NK-92 (cell line): ENCODE data around the gene P4HA3.
"Not testable (repeated sequence)": the region's sequence is repeated elsewhere in the genome, so short reads cannot be mapped to it uniquely, and the experiment has no call there.

Source experiments
- DNase-seq: peaks from one replicate; lab custom pipeline; 2025; ENCODE audit not compliant: unreplicated experiment; lab: John Stamatoyannopoulos, UW

P4HA3 gene

DNA sequence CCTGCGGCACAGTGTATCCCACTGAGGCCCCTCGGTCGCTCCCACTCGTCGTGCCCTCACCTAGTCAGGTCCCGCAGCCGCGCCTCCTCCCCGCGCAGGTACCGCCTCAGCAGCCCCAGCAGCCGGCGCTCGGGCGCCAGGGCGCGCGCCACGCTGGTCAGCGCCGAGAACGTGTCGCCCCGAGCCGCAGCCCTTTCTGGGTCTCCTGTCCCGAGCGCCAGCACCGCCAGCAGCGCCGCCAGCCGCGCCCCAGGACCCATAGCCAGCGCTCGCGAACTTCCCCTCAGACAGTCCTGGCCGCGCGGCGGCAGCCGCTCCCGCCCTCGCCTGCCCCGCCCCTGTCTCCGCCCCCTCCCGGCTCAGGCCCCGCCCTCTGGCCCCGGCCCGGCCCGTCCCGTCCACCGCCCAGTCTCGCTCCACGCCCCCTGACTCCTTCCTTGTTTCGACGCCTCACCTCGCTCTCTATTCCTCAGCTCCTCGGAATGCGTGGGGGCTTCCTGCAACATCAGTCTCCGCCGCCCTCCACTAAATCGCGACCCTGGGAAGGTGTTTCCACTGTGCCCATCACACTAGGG, at the start of gene P4HA3:
P4HA3 (minus strand) TSS at position 289 of the 575 bp plus-strand sequence; CDS start at position 260, 29 bp downstream.
- DNase-seq, result no peak

- DNase-seq, result no peak
These were observed 46.0 kb upstream of the P4HA3 start for GRCh38 chr11:74357449-74357848.

DNA sequence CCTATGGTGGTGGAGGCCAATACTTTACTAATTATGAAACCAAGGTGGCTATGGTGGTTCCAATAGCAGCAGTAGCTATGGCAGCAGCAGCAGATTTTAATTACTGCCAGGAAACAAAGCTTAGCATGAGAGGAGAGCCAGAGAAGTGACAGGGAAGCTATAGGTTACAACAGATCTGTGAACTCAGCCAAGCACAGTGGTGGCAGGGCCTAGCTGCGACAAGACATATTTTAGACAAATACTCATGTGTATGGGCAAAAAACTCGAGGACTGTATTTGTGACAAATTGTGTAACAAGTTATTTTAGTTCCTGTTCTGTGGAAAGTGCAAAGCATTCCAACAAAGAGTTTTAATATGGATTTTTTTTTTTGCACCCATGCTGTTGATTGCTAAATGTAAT, 44.2 kb upstream of the P4HA3 start:
- no peak for DNase-seq

GRCh38 chr11:74354036-74354435, 42.6 kb upstream of the P4HA3 start:
- DNase-seq, result no peak

DNA sequence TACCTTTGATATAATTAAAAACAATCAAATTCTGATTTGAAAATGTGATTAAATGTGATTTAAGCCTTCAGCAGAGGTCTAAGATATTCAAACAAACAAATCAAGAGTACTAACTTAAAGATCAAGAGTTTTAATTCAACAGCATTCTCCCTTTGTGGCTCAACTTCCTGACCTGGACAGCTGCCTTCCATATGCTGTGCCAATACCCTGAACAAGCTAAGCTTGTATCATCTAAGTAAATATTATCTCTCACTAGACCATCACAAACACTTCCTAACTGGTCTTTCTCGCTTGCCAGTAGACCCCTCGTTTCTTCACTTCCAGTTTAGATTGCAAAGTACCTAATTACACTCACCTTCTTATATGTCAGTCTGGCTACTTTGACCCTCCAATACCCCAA, 35.9 kb upstream of the P4HA3 start:
- no peak for DNase-seq

DNA sequence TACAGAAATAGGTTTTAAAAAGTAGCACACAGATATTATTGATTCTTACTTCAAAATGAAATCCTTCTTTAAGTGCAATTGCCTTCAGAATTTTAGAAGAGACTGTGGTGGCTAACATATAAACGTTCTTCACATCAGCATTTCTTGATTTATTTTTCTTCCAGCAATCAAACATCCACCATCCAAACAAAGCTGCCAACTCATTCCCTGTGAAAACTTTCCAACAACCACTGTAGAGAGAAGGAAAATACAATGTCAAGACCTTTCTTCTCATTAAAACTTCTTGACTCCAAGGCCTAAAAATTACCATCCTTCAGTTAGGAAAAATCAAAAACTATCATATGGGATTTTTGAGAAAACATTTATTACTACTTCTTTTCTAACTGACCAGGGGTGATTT, 34.0 kb upstream of the P4HA3 start:
- no peak for DNase-seq

GRCh38 chr11:74341921-74342320, 30.5 kb upstream of the P4HA3 start:
- no peak for DNase-seq

DNA sequence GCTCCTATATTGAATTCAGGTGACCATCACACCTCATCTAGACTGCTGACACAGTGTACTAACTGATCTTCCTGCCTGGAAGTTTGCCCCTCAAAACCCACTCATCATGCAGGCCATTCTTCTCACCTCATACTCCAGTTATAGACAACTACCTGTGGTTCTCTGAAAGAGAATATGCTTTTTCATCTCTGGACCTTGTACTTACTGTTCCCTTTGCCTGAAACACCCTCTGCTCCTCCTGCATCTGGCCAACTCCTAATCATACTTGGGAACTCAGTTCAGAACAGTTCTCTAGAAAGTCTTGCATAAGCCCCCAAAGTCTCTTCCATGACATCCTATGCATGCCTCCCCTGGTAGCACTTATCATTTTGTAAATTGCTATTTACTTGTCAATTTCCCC, 28.2 kb upstream of the P4HA3 start:
- no peak for DNase-seq

DNA sequence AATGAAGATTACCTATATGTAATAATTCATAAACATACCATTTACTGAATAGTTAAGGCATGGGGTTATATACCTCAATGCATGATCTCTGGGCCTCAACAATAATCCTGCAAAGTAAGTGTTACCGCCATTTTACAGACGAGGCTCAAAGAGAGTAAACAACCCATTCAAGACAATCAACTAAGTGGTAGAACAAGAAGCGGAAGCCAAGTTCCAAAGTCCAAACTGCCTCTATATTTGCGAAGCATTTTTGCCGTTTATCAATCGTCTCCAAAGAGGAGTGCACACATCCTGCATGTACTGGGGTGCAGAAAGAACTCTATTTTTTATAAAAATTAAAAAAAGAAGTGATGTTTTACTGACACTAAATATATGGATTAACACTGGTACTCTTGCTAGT, 27.5 kb upstream of the P4HA3 start:
- DNase-seq, result no peak

DNA sequence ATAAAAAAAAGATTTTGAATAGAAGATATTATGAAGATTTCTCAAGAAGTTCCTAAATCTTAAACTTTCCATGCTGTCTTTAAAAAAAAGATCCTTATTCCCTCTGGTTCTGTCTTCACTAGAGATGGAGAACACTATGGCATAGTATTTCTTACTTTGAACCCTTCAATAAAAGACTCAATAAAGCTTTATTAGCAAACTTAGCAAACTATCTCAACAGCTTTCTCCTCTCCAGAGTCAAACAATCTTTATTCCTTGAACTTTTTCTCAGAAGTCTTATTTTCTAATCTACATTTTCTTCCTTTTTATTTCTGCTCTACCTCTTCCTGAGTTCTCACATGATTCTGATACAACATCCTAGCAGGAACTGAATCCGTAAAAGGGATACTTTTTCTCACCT, 21.8 kb upstream of the P4HA3 start:
- no peak for DNase-seq

- DNase-seq, result no peak
These were observed 20.9 kb upstream of the P4HA3 start for GRCh38 chr11:74332291-74332690.

DNA sequence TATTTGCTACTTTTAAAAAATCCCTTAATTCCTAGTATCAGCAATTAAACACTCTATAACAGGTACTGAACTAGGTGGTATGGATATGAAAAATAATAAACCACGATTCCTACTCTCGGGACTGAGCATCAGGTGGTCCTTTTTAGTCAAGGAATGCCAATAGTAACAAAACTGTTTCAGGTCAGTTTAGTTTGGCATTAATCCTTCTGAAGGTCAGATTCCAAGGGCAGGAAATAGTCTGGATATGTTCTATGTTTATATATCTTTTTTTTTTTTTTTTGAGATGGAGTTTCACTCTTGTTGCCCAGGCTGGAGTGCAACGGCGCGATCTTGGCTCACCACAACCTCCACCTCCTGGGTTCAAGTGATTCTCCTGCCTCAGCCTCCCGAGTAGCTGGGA, 19.6 kb upstream of the P4HA3 start:
- DNase-seq, result not testable (repeated sequence)

- no peak for DNase-seq
These were observed 18.8 kb upstream of the P4HA3 start for GRCh38 chr11:74330075-74330858.

DNA sequence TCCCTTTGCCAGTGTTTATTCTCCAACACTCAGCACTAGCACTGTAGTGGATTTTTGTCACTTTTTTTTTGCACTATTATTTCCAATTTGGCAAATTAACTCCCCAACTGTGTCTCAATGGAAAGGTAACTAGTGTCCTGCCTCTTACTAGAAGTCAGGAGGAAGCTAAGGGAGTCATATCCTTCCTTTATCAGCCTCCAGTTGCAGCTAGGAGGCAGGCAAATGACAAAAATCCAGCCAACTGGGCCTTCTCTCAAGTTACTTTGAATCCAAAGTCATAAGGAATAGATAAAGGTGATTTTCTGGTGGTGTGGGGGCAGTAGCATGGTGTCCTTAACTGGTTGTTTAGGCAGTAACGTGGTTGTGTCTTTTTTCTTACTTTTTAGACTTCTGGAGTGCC, 15.6 kb upstream of the P4HA3 start:
- DNase-seq, result no peak

DNA sequence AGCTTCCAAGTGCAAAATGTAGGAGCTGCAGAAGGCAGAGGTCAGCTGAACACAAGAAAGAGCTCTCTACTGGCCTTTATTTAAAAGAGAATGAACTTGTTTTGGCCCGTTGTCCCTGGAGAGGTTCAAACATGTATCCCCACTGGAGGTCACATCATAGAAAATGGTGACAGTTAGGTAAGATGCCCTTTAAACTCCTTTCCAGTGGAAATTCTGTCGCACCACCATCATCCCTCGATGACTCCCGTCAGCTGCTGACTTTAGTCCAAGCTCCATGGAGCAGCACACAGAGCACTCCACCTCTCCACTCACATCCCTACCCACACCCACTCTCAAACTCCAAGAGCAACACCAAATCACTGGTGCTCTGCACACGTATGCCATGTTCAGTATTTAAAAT, 15.2 kb upstream of the P4HA3 start:
- DNase-seq, result no peak

DNA sequence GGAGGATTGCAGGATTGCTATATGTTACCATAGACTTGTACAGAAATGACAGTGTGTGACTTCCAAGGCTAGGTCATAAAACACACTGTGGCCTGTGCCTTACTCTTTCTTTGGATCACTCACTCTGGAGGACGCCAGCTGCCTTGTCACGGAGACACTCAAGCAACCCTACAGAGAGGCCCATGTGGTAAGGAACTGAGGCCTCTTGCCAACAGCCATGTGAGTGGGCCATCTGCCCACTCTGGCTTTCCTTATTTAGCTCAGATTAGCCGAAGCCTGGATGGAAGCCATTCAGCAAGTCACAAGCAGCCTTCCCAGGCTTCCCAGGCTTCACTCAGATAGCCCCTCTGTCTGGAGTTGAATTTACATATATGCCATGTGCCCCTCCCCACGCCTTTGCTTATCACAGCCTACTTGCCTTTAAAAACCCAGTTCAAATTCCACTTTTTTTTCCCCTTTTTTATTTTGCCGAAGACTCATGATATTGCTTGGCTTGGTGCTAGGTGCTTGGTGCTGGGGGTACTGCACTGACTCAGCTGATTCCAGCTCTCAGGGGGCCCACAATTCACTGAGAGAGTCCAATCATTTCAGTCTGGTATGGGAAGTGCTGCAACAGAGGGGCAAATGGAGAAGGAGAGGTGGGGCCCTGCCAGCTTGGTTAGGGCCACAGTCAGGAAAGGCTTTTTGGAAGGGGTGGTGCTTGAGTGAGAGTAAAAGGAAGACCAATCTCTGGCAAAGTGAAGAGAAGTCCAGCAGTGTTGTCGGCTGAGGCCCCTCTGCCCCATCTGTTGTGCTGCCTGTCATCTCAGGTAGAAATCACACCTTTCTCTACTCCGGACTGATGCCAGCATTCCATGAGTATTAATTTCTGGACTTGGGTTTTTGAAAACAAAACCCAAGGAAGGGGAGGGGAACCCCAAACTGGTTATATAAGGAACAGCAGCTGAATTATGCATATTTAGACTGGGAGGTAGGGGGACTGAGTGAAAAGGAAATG, 14.5 kb upstream of the P4HA3 start:
- DNase-seq, result no peak

DNA sequence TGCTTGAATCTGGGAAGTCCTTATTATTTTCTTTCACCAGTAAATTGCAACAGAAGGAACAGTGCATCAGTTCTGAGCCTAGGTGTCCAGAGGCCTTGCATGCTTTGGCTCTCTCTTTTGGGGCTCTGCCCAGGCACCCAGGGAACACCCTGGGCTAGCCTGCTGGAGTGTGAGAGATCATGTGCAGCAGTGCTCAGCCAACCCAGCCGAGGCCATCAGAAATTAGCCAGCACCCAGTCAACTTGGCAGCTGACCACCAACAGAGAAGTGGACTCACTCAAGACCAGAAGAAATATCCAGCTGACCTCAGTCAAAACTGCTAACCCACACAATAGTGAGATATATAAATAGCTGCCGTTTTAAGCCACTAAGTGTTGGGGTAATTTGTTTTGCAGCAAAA, 11.2 kb upstream of the P4HA3 start:
- no peak for DNase-seq

GRCh38 chr11:74321487-74322188, 10.2 kb upstream of the P4HA3 start:
- DNase-seq, result no peak

- no peak for DNase-seq
These were observed 9.1 kb upstream of the P4HA3 start for GRCh38 chr11:74320538-74320937.

DNA sequence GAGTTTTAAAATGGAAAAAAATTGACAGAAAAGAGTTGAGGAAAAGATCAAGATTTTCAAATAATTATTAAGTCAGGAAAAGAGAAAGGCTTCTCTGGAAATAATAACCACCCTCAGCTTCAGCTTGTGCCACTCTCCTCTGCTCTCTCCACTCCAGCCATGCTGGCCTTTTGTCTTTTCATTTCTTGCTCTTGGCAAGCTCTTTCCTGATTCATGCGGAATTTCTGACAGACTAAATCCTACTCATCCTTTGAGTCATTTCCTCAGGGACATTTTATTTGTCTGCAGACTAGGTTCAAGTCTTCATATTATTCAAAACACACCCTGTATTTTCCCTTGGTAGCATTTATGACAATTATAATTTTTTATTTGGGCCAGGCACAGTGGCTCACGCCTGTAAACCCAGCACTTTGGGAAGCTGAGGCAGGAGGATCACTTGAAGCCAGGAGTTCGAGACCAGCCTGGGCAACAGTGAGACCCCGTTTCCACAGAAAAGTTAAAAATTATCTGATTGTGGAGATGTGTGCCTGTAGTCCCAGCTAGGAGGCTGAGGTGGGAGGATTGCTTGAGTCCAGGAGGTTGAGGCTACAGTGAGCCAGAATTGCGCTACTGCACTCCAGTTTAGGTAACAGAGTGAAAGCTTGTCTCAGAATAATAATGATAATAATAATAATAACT, 7.8 kb upstream of the P4HA3 start:
- no peak for DNase-seq
